ENCODE measurements around the gene LHFPL5.

DNA sequence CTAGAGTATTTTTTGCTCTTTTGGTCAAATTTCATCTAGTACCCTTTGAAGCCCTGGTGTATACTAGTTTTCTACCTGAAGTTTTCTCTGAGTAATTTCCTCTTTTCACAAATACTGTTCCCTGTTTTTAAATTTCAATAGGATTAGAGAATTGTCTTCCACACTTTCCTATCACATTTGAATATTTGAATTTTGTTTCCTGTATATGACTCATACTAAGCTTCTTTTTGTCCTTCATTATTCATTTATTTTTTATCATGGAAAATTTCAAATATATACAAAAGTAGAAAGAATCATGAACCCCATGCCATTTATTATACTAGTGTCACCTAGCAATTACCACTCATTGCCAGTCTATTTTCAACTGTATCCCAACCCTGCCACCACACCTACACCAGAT is 52.7 kb downstream of the LHFPL5 start:
- TF ChIP-seq, protein P1, sequence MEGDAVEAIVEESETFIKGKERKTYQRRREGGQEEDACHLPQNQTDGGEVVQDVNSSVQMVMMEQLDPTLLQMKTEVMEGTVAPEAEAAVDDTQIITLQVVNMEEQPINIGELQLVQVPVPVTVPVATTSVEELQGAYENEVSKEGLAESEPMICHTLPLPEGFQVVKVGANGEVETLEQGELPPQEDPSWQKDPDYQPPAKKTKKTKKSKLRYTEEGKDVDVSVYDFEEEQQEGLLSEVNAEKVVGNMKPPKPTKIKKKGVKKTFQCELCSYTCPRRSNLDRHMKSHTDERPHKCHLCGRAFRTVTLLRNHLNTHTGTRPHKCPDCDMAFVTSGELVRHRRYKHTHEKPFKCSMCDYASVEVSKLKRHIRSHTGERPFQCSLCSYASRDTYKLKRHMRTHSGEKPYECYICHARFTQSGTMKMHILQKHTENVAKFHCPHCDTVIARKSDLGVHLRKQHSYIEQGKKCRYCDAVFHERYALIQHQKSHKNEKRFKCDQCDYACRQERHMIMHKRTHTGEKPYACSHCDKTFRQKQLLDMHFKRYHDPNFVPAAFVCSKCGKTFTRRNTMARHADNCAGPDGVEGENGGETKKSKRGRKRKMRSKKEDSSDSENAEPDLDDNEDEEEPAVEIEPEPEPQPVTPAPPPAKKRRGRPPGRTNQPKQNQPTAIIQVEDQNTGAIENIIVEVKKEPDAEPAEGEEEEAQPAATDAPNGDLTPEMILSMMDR (IDR thresholded peaks at IDR 0.05): no peak
- no peak for TF ChIP-seq POLR2A (IDR thresholded peaks at IDR 0.05)

All from body of pancreas (tissue), 4 donors.